HG03025 (cell line): ENCODE measurements around the gene COL4A6.

Source experiments
- ATAC-seq: cut with Tn5 transposase; IDR thresholded peaks from one replicate; pipeline ENCODE4 v1.9.1; 2021; ENCODE audit warnings: mild to moderate bottlenecking, moderate library complexity; ENCODE audit not compliant: unreplicated experiment, low FRiP score

Gene COL4A6

DNA sequence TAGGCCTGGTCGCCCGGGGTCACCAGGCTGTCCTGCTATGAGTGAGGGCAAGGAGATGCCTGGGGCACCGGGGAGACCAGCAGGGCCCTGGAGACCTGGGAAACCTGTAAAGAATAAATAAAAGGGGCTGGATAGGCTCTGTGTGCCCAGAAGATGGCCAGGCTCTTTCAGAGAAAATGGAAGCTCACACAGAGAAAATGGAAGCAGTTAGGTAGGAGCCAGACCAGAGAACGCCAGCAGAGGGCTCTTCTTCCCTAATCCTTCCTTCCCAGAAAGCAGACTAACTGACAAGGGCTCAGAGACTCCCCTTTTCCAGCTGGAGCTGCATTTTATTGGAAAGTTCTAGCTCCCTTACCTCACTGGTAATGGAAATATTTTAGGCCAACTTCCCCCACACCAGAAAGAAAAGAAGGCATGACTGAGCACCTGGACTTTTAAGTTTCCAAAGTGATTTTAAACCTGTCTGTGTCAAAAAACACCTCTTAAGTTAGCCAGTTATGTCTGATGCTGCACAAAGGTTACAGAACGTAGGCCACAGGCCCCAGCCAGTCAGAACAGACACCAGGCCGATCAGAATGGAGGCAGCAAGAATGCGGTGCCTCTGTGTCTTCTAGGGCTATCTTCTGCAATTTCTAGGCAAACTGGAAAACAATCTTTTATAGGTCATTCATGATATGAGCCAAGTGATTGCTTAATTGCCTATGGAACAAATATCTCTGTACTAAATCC is 272.7 kb downstream of the COL4A6 start:
- no peak for ATAC-seq

DNA sequence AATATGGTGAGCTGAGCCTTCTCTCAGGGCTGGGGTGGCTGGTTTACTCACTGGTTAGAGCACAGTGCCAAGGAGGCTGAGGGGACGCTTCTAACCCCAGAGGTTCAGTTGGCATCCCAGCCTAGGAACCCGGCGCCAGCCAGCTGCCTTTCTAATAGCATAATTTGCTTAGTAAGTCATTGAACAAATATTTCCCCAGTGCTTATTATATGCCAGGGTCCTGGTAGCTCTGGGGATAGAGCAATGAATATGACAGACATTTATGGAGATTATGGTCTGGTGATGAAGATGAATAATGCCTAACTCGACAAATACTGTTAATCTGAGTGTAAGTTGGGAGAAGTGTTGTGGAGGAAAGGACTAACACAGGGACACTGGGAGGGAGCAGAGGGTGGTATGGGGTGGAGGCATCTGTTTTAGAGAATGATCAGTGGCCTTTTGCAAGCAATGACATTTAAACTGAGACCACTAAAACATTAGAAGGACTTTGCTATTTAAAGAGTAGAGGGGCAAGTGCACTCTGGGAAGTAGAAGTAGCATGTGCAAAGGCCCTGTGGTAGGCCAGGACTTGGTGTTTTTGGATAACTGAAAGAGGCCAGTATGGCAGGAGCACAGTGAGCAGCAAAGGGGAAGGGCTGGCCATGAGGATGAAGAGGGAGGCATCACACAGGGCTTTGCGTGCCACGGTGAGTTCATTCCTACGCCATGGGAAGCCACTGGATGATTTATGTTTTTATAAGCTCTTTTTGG is 274.7 kb downstream of the COL4A6 start:
- ATAC-seq, result no peak

DNA sequence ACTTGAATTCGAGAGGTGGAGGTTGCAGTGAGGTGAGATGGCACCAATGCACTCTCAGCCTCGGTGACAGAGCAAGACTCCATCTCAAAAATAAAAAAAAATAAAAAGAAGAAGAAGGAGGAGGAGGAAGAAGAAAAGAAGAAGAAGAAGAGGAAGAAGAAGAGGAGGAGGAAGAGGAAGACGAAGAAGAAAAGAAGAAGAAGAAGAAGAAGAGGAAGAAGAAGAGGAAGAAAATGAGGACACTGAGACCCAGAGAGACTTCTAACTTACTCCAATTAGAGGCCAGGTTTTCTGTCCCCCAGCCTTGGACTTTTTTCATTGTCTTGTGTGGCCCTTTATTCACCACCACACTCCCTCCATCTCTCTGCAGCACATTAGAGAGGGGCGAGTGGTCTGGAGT is 276.0 kb downstream of the COL4A6 start:
- no peak for ATAC-seq

DNA sequence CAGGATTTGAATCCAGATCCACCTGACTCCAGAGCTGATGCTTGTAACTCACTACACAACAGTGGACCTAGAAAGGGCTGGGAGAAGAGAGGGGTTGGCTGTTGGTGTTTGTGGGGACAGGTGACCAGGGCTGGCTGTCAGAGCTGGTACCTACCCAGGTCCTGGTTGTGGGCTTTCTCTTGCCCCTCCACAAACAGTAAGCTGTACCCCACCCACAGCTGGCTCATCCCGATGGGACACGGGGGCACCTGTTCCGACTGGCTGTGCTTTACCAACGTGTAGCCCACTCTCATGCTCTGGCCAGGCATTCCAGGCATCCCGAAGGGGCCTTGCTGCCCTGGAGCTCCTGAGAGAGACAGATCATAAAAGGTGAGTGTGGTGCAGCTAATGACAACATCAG is 277.9 kb downstream of the COL4A6 start:
- no peak for ATAC-seq

DNA sequence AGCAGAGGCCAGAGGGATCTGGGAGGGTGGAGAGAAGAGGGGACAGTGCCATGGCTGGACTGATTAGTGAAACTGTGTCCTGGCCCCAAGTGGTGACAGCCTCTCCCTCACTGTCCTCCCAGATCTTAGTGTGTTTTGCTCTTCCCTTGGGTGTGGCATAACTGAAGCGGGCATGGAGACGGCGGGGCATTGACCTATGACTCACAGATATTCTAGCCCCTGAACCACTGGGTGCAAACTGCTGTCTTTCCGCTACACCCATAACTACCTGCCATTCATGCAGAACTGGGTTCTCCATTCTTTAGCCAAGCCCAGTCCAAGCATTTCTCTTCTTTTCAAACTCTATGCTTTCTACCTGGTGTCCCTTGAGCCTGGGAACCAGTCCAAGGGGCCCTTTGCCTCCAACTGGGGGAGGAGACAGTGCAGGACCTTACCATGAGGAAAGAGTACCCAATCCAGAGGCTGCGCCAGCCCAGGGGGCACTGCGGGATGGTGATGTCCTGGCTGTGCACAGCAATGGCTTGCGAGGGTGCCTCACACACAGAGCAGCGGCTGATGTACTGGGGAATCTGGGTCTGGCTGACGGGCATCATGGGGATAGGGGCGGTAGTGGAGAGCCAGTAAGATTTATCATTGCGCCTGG is 279.1 kb downstream of the COL4A6 start:
- no peak for ATAC-seq

DNA sequence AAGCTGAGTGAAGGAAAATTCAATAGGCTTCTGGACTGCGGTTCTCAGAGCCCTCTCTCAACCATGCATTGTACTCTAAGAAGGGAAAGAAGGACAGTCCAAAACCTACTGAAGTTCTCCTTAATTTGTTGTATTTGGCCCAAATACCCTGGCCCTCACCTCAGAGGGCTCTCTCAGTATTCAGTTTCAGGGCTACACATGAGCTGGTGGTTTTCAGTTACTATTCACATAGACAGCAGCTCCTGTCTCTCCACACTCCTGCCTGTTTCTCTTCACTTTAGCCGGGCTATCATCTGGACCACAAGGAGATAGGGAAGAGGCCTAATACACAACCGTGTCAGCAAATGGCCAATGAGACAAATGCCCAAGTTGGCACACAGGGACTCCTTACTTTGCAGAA is 280.6 kb downstream of the COL4A6 start:
- no peak for ATAC-seq

DNA sequence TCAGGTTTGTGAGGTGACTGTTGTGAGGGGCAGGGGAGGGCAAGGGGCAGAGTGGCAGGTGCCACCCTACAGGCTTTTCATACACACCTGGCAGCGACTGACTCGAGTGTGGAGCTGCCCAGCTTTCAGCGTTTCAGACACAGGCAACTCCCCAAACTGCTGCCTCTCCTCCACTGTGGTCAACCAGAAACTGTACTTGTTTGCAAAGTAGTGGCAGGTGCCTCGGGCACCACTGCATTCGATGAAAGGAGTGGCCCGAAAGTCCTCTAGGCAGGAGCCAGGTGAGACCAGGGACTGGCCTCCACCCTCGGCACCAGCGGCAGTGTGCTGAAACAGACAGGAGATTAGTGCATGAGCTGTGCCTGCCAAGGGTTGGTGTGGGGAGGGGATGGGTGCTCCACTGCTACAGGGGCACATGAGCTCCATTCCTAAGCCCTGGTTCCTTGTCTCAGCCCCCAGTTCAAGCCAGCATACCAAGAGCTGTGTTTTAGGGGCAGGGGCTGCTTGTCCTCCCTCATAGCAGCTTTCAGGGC is 281.2 kb downstream of the COL4A6 start:
- no peak for ATAC-seq

DNA sequence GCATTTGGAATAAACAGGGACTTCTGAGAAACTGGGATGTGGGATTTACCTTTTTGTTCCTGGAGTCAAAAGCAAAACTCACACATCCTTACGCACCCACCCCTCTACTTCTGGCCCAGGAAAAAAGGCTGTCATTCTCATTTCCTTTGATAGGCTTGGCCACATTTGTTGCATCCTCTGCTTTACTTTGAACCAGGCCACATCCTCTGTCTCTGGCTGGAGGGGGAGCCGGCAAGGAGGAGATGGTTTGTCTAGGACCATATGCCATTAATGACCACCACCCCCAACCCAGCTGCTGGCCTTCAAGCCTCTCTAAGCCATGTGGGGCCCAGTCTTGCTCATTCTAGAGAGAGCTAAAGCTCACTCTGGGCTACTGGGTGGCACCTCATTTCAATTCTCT is 282.1 kb downstream of the COL4A6 start:
- ATAC-seq, result no peak

DNA sequence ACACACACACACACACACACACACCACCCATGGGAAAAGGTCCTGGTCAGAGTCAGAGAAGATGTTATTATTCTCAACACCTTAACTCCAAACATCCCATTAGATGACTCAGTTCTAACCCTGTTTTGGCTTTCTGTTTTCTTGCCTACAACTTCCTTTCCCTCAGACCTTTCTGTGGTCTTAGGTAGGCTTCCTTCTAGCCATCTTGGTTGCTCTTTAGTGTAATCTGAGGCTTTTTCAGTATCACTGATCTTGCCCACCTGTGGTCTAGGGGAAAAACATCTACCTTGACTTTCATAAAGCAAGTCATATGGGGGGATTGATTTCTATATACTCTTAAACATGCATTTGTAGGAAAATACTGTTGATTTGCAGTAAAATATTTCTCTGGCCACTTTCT is 289.7 kb downstream of the COL4A6 start:
- peak; percentile 69 for ATAC-seq

DNA sequence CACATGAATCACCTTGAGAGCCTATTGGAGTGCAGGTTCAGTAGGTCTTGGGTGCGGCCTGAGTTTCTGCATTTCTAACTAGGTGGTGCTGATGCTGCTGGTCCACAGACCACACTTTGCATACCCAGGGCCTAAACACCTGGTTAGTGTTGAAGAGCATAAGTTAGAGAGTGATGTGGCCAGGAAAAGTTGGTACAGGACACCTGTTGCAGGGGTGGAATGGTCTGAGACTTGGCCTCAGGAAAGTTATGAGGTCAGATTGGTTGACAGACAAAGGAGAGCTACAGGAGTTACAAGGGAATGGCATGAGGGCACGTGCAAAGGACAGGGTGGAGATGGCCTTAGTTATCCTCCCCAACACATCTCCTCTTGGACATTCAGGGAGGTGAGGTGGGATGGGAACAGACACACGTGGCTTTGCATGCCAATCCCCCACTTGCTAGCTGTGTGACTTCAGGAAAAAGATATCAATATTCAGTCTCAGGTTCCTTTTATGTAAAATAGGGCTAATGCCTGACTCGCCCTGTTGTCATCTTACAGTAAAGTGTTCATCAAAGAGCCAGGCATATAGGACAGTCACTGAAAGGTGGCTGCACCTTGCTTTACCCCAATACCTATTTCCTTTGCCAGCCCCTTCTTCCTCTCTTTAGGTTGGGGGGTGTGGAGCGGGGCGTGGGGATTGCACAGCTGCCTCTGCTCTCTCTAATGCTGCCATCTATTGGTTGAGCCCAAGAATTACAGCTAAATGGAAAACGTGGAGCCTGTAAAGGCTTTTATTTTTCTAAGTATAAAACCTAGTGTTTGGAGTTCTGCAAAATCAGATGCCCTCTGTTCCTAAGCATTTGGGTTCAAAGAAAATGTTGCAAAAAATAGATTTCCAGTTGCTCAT is 299.2 kb downstream of the COL4A6 start:
- no peak for ATAC-seq

DNA sequence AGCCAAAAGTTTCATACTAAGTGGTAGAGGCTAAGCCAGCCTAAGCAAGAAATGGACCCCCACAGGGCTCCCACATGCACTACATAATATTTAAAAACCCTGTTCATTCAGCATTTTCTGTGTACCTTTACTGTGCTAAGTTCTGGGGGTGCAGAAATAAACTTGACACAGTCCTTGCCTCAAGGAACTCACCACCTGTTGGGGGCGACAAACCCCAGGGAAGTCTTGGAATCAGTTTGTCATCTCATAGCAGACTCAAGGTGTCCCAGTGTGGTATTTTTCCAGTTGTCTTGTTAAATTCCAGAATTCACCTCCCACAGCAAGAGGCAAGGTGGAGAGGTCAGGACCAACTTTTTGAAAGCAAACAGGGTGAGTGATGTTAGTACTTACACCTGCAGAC is 303.5 kb downstream of the COL4A6 start:
- no peak for ATAC-seq

DNA sequence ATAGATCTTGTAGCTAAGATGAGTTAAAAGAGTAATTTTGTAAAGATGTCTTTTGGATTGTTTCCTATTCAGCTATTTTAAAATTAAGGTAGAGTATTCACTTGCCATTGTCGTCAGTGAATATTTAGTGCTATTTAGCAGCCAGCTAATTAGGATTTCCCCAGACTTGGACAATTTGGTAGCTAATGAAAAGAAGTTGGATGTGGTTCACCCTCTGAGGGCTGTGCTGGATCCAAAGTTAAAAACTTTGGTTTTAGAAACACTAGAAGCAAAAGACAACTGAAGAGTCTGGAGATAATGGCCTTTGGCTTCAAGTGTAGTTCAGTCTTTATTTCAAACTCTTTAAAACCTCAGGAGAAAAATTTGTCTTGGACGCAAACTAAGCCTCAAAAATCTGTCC is 305.3 kb downstream of the COL4A6 start:
- ATAC-seq, result no peak

DNA sequence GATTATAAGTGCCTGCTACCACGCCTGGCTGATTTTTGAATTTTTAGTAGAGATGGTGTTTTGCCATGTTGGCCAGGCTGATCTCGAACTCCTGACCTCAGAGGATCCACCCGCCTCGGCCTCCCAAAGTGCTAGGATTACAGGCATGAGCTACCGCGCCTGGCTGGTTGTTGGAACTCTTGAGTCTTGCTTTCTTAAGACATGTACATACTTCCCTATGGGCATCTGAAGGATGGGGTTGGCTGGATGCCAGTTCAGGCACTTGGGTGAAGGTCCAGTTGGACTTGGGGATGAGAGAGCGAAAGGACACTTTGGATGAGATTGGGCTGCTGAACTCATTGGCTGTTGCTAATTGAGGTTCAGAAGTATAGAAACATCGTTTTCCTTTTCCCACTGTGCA is 306.2 kb downstream of the COL4A6 start:
- no peak for ATAC-seq

DNA sequence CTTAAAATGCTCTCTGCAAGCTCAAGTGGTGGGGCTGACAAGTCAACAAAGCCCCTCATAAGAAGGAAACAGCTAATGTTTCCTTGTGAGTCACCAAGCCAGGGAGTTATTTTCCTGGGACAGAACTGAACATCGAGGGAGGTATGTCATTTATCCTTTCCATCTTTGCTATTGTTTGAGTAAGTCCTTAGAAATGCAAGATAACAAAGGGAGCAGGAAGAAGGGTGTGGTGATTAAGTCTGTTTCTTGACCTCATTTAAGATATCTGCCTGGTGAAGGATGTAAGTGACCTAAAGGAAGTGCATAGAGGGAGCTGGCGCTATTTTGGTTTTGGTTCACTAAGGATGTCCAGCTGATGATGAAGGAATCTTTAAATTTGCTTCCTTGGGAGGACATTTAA is 306.8 kb downstream of the COL4A6 start:
- no peak for ATAC-seq

DNA sequence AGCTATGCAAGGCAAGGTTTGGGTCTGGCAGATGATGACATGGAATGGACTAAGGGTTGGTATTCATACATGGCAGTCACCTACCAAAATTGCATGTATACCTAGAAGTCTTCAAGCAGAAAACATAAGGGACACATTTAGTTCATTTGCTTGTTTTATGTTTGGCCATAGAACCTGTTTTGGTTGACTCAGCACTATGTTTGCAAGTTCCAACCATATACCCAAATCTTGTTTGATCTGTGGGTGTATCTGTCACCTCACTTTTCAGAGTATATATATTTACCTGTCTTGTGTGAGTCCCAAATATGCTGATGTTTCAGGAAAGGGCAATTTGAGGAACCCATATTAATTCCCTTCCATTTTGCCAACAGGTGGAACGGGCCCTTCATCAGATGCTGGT is 307.3 kb downstream of the COL4A6 start:
- no peak for ATAC-seq

DNA sequence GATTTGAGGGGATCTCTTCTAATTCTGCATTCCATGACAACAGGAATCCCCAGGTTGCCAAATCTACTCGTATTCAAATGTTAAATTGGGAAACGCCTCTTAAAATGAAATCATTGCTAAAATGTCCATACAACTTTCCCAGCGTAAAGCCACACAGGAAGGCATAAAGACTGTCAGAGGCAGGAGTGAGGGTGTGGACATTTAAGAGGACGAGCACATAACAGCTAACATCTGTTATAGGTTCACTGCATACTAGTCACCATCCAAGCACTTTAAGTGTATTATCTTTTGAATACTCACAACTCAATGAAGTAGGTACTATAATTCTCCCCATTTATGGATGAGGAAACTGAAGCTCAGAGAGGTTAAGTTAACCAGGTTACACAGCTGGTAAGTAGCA is 311.1 kb downstream of the COL4A6 start:
- no peak for ATAC-seq

DNA sequence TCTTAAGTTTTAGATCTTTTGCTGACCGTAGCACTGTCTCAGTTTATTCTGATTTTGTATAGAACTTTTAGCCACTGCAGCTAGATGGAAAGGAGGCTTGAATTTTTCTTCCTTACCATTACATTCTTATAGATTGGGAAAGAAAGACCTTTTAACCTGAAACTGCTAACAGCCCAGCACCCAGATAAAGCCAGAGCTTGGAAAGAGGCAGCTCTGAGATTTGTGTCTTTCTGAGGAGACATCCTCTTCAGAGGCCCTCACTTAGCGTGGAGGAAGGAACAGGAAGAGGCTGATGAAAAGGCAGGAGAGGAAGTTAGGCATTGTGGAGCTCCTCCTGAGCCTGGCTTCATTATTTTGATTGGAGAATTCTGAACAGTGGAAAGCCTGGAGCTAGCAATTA is 311.6 kb downstream of the COL4A6 start:
- no peak for ATAC-seq

DNA sequence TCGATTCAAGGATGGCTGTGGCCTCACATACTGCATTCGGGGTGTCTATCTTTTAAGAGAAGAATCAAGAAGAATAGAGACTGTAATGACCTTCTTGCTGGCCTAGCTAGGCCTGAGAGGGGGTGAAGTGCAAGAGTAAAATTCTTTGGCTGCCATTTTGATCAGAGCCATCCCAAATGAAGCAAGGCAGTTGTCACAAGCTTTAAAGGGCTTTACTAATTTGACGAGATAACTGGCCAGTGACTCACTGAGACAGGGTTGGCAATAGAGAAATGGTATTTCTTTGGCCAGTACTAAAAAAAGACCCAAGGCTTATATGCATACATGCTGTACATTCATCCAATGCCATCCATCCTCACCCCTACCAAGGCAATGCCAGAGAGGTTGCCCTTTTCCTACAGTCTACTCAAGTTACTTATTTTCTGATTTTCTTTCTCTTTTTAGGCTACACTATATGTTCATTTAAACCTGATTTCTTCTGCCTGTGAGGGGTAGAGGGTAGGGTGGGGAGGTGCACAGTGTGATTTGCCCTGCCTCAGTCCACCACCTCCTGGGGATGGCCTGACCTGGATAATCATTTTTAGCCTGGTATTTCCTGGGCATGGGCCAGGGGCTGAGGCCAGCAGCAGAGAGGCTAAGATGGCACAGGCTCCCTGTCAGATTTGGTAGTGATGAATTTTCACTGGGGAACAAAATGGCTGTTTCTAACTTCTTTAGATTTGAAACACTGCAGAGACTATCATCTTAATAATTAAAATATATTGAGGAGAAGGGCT is 314.4 kb downstream of the COL4A6 start:
- ATAC-seq, result no peak

DNA sequence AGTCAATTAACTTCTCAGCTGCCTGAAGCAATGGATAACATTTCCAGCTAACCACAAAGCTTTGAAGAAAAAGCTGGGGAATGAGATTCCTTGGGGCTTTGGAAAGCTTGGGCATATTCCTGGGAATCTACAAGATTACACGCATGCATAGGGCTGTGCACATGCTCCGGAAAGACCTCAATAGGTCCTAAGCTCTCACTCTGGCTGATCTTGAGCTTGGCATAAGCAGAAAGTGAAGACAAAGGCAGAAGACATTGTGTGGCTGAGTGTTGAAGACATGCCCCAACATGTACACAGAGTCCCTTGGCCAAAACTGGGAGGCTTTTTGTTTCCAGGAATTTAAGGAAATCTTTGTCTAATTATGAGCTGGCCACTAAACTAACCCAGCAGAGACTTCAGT is 315.5 kb downstream of the COL4A6 start:
- ATAC-seq, result no peak

DNA sequence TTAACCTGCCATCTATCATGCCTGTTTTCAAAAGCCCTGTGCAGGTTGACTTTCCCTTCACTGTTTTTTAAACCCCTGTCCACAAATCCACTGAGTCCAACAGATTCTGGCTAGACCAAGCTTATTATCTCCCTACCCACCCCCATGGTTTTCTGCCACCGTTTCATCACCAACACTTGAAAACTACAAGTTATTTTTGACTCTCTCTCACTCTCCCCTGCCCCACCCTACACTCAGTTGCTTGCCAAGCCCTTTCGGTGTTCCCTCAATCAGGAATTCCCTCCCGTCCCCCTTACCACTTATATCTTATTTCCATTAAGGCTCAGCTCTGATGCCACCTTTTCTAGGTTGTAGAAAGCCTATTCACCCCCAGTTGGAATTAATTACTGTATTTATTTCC is 316.9 kb downstream of the COL4A6 start:
- no peak for ATAC-seq
